HG02870 (cell line): ENCODE data around the gene NDUFB10.

Experiments used
- ATAC-seq: cut with Tn5 transposase; IDR thresholded peaks from one replicate; pipeline ENCODE4 v1.9.1; 2021; ENCODE audit warnings: mild to moderate bottlenecking, moderate library complexity; ENCODE audit not compliant: unreplicated experiment

Gene NDUFB10

DNA sequence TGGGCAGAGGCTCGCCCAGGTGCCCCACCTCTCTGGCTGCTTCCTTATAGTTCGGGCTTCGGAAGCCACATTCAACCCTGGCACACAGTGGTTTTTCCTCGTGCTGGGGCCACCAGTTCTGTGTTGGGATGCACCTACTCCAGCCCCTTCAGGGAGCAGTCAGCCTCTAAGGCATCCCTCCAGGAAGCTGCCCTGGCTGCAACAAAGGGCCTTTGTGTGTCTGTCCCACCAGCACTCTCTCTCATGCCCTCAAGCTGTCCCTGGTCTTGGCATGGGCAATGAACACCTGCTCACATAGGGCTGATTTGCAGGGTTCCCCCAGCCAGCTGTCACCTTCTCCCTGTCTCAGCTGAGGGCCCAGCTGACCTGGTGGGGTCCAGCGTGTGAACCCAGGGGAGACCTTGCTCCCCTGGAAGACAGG is 22.7 kb downstream of the NDUFB10 start:
- no peak for ATAC-seq

DNA sequence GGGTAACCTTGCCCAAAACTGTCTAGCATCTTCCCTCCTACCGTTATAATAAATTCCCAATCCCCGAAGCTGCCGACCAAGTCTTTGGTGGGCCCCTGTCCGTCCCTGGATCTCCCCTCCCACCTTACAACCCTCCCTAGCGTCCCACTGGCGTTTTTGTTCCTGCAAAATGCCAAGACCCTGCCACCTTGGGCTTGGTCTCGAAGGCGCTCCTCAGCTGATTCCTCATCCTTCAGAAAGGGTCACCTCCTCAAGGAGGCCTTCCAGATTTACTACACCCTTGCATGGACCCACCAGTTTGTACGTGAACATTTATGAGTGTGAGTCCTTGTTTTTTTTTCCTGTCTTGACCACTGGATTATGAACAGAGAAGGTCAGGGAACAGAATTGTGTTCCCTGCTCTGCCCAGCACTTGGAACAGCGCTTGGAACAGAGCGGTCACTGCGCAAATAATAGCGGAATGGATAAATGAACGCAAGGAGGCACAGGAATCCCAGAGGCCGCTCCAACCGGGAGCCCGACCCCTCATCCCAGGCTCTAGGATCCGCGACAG is 23.7 kb downstream of the NDUFB10 start:
- no peak for ATAC-seq

GRCh38 chr16:1983544-1984346 is 24.4 kb downstream of the NDUFB10 start, which contains the start of gene GFER:
Gene GFER (plus strand): TSS chr16:1984193. CDS start chr16:1984219, 26 bp downstream.
- peak; percentile 76 for ATAC-seq

DNA sequence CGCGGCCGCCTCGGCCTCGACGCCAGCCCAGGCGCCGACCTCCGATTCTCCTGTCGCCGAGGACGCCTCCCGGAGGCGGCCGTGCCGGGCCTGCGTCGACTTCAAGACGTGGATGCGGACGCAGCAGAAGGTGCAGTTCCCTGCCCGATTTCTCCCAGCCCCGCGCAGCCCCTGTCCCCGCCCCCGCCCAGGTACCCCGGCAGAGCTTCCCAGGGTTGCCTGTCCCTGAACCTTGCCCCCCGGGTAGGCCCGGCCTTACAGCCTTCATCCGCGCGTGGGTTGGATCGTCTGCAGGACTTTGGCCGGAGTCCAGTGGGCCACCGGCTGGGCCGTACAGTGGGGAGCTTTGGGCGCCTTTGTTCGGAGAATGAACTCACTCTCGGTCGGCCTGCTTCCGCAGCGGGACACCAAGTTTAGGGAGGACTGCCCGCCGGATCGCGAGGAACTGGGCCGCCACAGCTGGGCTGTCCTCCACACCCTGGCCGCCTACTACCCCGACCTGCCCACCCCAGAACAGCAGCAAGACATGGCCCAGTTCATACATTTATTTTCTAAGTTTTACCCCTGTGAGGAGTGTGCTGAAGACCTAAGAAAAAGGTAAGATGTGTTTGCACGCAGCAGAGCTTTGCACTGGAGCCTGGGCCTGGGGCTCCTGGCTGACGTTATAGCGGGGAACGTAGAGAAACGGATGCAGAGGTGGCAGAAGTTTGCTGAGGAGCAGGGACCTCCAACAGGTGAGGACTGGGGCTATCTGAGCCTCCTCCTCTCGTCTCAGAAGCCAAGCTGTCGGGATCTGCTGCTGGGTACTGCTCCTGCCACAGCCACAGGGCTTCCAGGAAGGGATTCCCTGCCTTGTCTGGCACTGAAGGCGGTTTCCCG is 25.2 kb downstream of the NDUFB10 start:
- ATAC-seq = peak; percentile 27

- no peak for ATAC-seq
Measured at GRCh38 chr16:1985466-1986150, 26.3 kb downstream of the NDUFB10 start.

- no peak for ATAC-seq
Measured at GRCh38 chr16:1987198-1987597, 27.9 kb downstream of the NDUFB10 start.

- no peak for ATAC-seq
Measured at GRCh38 chr16:1989209-1990100, 30.1 kb downstream of the NDUFB10 start, which contains the start of gene SYNGR3. Gene SYNGR3 (plus strand): TSS chr16:1989970. CDS start chr16:1990103, 133 bp downstream.

DNA sequence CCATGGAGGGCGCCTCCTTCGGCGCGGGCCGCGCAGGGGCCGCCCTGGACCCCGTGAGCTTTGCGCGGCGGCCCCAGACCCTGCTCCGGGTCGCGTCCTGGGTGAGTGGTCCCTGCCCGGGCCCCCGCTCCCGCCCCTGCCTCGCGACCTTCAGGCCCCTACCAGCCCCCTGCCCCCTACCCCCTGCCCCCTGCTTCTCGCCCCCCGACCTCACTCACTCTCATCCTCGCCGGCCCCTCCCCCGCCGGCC is 30.7 kb downstream of the NDUFB10 start:
- no peak for ATAC-seq

- ATAC-seq = no peak
Measured at GRCh38 chr16:1990351-1991134, 31.2 kb downstream of the NDUFB10 start.

GRCh38 chr16:1991135-1991551 is 31.8 kb downstream of the NDUFB10 start:
- ATAC-seq = no peak

GRCh38 chr16:1991588-1991947 is 32.2 kb downstream of the NDUFB10 start:
- no peak for ATAC-seq

- ATAC-seq = no peak
Measured at GRCh38 chr16:1991948-1992703, 32.8 kb downstream of the NDUFB10 start.

GRCh38 chr16:1992704-1993317 is 33.5 kb downstream of the NDUFB10 start:
- ATAC-seq = no peak

DNA sequence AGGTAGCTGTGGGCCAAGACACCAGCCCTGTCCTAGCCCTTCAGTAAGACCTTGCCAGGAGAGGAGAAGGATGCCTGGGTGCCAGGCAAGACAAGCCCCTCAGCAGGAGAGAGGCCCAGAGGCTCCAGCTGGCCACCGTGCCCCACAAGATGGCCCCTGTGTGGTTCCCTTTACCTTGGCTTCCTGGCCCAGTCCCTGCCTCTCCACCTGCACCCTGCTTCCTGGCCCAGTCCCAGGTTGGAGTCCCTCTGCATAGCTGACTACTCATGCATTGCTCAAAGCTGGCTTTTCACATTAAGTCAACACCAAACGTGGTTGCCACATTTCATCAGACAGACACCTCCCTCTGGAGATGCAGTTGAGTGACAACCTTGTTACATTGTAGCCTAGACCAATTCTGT is 34.4 kb downstream of the NDUFB10 start:
- no peak for ATAC-seq

DNA sequence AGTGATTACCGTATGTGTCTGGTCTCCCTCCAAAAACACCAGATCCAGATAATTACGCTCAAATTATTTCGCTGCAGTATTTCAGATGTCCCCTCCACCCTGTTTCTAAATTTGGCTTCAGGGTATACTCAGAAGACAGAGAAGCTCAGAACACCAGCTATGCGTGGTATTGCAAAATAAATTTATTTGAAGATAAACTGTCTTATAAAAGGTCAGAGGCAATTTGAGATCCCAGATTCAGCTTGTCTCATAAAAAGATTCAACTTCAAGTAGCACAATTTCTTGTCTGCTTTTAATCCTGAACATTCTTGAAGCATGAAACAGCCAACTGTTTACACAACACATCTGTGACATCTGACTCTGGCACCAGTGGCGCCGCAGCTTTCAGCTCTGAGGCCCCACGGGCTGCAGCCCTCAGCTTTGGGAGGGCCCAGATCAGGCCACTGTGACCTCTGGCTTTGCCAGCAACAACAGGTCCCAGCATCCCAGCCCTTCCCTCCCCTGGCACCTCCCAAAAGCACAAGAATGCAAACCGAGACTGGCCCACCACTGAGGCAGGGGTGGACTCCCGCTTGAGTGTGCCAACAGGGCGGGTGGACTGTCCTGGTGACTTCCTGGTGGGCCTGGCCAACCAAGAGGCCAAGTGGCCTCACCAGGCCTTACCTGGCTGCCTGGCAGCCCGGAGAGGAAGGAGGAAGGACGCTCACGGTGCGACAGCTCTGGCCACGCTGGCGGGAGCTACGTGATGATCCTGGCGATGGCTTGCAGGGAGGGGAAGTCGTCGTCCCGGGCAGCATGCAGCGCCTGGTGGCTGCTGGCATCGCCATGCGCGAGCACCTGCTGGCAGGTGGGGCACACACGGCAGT is 38.4 kb downstream of the NDUFB10 start:
- no peak for ATAC-seq

GRCh38 chr16:1998360-1998835 is 39.1 kb downstream of the NDUFB10 start:
- no peak for ATAC-seq
